Breast epithelium (tissue), 3 donors: Measurements from ENCODE around the gene ANKRD18A.
"Not testable (repeated sequence)": the region's sequence is repeated elsewhere in the genome, so short reads cannot be mapped to it uniquely, and the experiment has no call there.

Experiments used
- CTCF ChIP-seq, 3 donors: fragments of 450-650 bp; IDR thresholded peaks; one replicate each; pipeline ENCODE4 v1.5.1; 2016 to 2017; ENCODE audit warnings: antibody characterized with exemption in 3 of 3, mild to moderate bottlenecking in 3 of 3, moderate library complexity in 3 of 3
- POLR2A ChIP-seq: fragments of 450-650 bp; IDR thresholded peaks from one replicate; pipeline ENCODE4 v1.6.1; 2016; ENCODE audit warnings: antibody characterized with exemption, mild to moderate bottlenecking, moderate library complexity

GRCh38 chr9:38554966-38555365, 65.4 kb downstream of the ANKRD18A start:
- TF ChIP-seq CTCF (IDR thresholded peaks at IDR 0.05); POLR2A: not testable (repeated sequence)
